NCI-H524 (cell line): ENCODE data around the gene KRTAP20-4.
A peak's percentile ranks its signal among the peaks of the same experiment; 100 is the strongest.

Experiments used
- DNase-seq, 2 experiments: peaks; one replicate each; lab custom pipeline; 2025; lab: John Stamatoyannopoulos, UW

The KRTAP20-4 gene

DNA sequence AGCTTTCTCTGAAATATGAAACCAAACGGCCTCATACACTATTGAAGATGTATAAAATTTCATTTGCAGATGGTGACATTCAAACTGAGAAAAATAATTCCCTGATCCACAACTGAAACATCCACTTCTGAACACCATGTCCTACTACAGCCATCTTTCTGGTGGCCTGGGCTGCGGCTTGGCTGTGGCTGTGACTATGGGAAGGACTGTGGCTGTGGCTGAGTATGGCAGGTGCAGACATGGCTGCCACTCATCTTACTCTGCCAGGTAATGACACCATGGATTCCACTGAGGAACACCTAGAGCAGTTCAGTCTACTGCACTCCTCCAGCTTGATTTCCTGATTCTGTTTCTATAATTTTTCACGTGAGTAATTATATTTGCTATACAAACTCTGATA, at the start of gene KRTAP20-4:
Gene KRTAP20-4, plus strand, starts transcription at position 106 of the 400 bp plus-strand sequence.
- DNase-seq = peak in 1 of 2 experiments; percentile 59

DNA sequence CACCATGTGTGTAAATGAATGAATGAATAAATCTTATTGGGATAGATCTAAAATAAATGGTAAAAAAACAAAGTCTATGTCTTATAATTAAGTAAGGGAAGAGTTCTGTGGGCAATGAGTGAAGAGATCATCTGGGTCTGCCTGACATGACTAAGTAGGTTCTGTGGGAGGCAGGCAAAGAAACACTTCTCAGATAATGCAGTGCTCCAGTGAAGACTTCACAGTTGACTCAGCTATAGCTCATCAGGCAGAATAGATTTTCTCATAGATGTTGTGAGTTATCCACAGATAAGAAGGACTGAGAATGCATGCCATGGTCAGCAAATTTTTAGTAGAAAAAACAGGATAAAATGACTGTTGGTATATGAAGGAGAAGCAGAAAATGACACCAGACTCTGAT, 42.7 kb upstream of the KRTAP20-4 start:
- no peak for DNase-seq

DNA sequence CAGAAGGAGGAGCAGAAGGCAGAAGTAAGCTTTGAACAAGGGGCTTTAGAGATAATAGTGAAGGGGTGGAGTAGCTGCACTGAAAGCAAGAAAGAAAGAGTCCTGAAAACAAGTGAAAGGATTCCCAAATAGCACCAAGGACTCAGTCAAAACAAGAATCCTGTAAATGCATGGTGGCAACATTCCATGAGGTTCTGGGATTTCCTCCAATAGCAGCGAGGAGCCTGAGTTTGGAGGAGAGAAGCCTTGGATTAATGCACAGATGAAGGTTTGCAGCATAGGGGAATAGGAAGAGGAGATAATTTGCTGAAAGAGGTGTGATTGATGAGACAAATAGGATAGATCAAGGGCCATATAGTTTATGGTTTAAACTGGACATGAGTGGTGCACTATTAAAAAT, 41.1 kb upstream of the KRTAP20-4 start:
- DNase-seq = no peak

GRCh38 chr21:30580132-30580531, 40.3 kb upstream of the KRTAP20-4 start:
- DNase-seq = no peak

GRCh38 chr21:30582870-30583269, 37.6 kb upstream of the KRTAP20-4 start:
- no peak for DNase-seq

DNA sequence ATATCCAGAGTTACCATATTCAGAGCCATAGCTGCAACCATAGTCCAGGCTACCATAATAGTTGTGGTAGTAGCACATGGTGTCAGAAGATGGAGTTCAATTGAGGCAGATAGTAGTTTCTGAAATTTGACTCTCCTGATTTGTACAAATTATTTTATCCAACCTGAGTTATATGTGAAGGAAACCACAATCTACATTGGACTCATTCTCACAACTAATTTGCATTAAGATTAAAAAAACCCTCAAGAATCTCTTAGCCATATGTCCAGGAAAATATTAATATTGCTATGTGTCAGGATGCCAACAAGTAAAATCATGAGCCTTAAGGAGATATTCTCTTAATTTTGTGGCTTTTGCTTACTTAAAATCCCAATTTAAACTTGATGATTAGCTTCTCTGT, 30.1 kb upstream of the KRTAP20-4 start, which contains the start of gene KRTAP22-2:
Gene KRTAP22-2, minus strand, starts transcription at position 101 of the 400 bp plus-strand sequence.
- peak in 1 of 2 experiments; percentile 23 for DNase-seq

DNA sequence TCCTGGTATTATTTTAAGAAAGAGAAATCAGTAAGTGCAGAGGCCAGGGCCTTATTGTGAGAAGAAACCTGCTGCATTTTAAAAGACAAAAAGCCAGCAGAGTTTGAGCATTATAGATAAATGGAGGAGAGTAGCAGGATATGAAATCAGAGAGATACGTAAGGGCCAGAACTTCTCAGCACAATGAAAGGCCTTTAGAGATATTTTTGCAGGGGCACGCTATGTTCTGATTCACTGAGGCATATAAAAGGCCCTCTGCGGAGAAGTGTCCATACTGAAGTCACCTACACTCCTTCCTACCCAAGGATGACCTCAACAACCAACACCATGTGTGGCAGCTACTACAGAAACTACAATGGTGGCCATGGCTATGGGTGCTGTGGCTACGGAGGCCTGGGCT, 28.3 kb upstream of the KRTAP20-4 start, which contains the start of gene KRTAP6-3:
Gene KRTAP6-3, plus strand, starts transcription at position 301 of the 400 bp plus-strand sequence. Its CDS starts 6 bp downstream, at position 307.
- DNase-seq = no peak

- no peak for DNase-seq
These were observed 21.6 kb upstream of the KRTAP20-4 start, which contains the start of gene KRTAP6-2 for GRCh38 chr21:30598802-30599201. KRTAP6-2 (minus strand) TSS chr21:30598902; CDS start chr21:30598874, 28 bp downstream.

- DNase-seq = no peak
These were observed 19.6 kb upstream of the KRTAP20-4 start, which contains the start of gene KRTAP22-1 for GRCh38 chr21:30600787-30601186. KRTAP22-1 (plus strand) TSS chr21:30601087.

GRCh38 chr21:30605968-30606367, 14.5 kb upstream of the KRTAP20-4 start:
- peak in 1 of 2 experiments; percentile 8 for DNase-seq

- DNase-seq = no peak
These were observed 8.3 kb upstream of the KRTAP20-4 start for GRCh38 chr21:30612132-30612531.

DNA sequence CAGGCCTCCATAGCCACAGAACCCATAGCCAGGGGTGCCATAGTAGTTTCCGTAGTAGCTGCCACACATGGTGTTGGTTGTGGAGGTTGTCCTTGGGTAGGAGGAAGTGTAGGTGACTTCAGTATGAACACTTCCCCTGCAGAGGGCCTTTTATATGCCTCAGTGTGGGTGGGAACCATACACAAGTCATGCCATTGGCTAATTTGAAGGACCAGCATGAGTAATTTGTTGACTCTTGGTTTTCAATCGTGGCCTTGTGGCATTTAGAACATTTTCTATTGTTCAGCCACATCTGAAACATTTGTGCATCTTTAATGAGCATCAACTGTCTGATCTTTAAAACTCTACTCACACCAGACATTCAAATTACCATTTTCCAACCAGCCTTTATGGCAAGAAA, 6.6 kb upstream of the KRTAP20-4 start, which contains the start of gene KRTAP6-1:
Gene KRTAP6-1, minus strand, starts transcription at position 95 of the 400 bp plus-strand sequence. Its CDS starts 26 bp downstream, at position 69.
- DNase-seq = no peak

DNA sequence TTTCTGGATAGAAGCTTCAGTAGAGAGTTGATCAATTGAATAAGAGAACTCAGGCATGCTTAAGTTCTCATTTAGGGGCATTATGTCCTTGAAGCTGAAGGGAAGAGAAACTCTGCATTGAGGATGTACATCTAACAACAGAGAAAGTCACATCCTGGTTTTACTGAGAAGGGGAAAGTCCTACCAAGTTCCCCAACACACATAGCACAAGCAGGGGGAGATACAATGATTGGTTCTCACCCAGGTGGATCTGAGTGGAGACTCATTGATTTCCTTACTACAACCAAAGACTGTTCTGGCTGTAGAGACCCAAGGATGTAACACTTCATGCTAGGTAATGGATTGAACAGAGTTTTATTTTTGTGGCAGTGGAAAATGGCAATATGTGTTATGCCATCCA, 5.2 kb upstream of the KRTAP20-4 start:
- DNase-seq = no peak

DNA sequence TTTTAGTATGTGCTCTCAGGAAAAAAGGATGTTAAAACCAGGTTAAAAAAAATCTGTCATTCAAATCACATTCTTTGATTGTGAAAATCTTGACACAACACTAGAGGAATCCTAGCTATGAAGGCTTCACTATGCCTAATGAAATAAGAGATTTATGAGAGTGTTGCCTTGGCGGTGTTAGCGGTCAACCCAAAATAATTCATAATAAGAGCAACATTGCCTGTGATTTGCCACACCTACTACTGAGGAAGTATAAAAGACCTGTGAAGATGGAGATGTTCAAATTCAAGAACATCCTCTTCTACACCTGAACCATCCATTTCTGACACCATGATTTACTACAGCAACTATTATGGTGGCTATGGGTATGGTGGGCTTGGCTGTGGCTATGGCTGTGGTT, 4.3 kb upstream of the KRTAP20-4 start, which contains the start of gene KRTAP20-1:
Gene KRTAP20-1, plus strand, starts transcription at position 301 of the 400 bp plus-strand sequence. Its CDS starts 30 bp downstream, at position 331.
- DNase-seq = no peak

GRCh38 chr21:30620080-30620479, 347 bp upstream of the KRTAP20-4 start:
- no peak for DNase-seq

DNA sequence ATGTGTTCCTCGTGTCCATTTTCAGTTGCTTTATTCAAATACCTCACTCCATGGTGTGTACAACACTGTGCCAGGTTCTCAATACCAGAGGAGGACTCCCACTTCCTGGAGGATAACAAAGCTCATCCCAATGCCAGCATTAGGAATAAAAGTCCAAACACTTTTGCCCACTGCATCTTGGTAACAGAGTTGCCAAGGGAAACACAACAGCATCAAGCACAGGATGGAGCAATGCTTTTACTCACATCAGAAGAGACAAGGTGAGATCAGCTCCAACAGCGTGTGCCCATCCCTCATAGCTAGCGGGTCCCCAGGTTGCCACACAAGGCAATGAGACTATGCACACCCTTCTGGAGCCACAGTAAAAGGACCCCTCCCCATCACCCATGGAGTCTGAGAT, 2.9 kb downstream of the KRTAP20-4 start:
- no peak for DNase-seq

DNA sequence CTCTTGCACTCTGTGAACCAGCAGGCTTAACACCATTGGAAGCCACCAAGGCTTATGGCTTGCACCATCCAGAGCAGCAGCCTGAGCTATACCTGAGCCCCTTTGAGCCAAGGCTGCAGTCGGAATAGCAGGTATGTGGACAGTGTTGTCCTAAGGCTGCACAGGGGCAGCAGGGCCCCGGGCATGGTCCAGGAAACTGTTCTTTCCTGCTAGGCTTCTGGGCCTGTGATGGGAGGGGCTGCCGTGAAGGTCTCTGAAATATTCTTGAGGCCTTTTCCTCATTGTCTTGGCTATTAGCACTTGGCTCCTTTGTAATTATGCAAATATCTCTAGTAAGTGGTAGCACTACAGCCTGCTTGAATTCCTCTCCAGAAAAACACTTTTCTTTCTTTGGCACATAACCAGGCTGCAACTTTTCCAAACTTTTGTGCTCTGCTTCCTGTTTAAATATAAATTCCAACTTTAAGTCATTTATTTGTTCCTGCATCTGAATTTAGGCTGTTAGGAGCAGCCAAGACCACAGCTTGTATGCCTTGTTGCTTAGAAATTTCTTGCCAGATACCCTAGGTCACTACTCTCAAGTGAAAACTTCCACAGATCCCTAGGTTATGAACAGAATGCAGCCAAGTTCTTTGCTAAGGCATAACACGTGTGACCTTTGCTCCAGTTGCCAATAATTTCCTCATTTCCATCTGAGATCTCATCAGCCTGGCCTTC, 5.2 kb downstream of the KRTAP20-4 start:
- no peak for DNase-seq

- DNase-seq = no peak
These were observed 7.7 kb downstream of the KRTAP20-4 start for GRCh38 chr21:30628109-30628508.

GRCh38 chr21:30629200-30629599, 8.8 kb downstream of the KRTAP20-4 start:
- DNase-seq = no peak

GRCh38 chr21:30634906-30635305, 14.5 kb downstream of the KRTAP20-4 start, which contains the start of gene KRTAP20-2:
KRTAP20-2 (plus strand) TSS chr21:30635206; CDS start chr21:30635264, 58 bp downstream.
- no peak for DNase-seq

GRCh38 chr21:30638686-30639085, 18.3 kb downstream of the KRTAP20-4 start:
- no peak for DNase-seq

DNA sequence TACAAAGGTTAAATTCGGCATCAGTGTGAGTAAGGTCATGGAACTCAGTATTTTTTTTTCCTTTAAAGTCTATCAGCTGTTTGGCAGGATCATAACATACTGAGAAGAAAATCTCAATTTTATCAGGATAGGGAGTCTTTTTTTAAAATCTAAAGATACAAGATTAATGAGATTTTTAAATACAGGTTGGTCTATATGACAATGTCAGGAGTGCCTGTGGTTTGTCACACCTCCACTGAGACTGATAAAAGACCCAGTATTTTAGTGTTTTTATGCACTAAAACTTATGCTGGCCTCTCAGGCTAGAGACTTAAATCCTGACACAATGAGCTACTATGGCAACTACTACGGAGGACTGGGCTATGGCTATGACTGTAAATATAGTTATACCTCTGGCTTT, 22.1 kb downstream of the KRTAP20-4 start, which contains the start of gene KRTAP20-3:
Gene KRTAP20-3, plus strand, starts transcription at position 301 of the 400 bp plus-strand sequence.
- DNase-seq = no peak

GRCh38 chr21:30646904-30647414, 26.5 kb downstream of the KRTAP20-4 start:
- DNase-seq = no peak
